Upper lobe of left lung (tissue), 6 donors: ENCODE measurements around the gene SLC35G6. TPM values are rescaled to one million over a fixed set of nuclear protein-coding genes. Genes with fewer than 3 reads are reported as not detected.

Source experiments
- ATAC-seq, 2 donors: fragments of 200-7000 bp; cut with Tn5 transposase; one replicate each; pipeline ENCODE4 v1.9.1; 2022; ENCODE audit warnings: mild to moderate bottlenecking in 2 of 2, moderate library complexity in 2 of 2; ENCODE audit not compliant: low FRiP score in 2 of 2
- DNase-seq, 2 donors: peaks; one replicate each; pipeline ENCODE4 v3.0.0-alpha.2; 2019 to 2020
- H3K27ac ChIP-seq, 4 donors: fragments of 200-600 bp; sonication (generic); one replicate each; pipeline ENCODE4 v1.5.1; 2016 to 2019
- H3K27me3 ChIP-seq, 4 donors: fragments of 200-600 bp; sonication (generic); one replicate each; pipeline ENCODE4 v1.5.1; 2017 to 2019
- H3K36me3 ChIP-seq, 4 donors: fragments of 200-600 bp; sonication (generic); one replicate each; pipeline ENCODE4 v1.5.1; 2016 to 2019
- H3K4me1 ChIP-seq, 4 donors: fragments of 200-600 bp; sonication (generic); one replicate each; pipeline ENCODE4 v1.5.1; 2018 to 2019
- H3K4me3 ChIP-seq, 4 donors: fragments of 200-600 bp; sonication (generic); one replicate each; pipeline ENCODE4 v1.5.1; 2017 to 2019; ENCODE audit warnings: mild to moderate bottlenecking in 2 of 4, moderate library complexity in 1 of 4
- H3K9me3 ChIP-seq, 4 donors: fragments of 200-600 bp; sonication (generic); one replicate each; pipeline ENCODE4 v1.5.1; 2018 to 2019
- CTCF ChIP-seq, 6 experiments: fragments of 450-650 bp in 4 of 6; fragments of 200-600 bp in 2 of 6; sonication (generic) in 2 of 6; IDR thresholded peaks; one replicate each; pipeline ENCODE4 v1.5.1; 2016 to 2019; ENCODE audit warnings: antibody characterized with exemption in 6 of 6
- EP300 ChIP-seq, 4 donors: sonication (generic); formaldehyde crosslinking; IDR thresholded peaks; one replicate each; pipeline ENCODE4 v1.5.1; 2017; ENCODE audit warnings: antibody characterized with exemption in 4 of 4, control low read depth in 2 of 4
- POLR2A ChIP-seq, 4 donors: fragments of 450-650 bp; IDR thresholded peaks; one replicate each; pipeline ENCODE4 v1.5.1; 2016 to 2017; ENCODE audit warnings: antibody characterized with exemption in 4 of 4, mild to moderate bottlenecking in 2 of 4
- POLR2AphosphoS5 ChIP-seq, 2 donors: sonication (generic); formaldehyde crosslinking; IDR thresholded peaks; one replicate each; pipeline ENCODE4 v1.5.1; 2017; ENCODE audit warnings: antibody characterized with exemption in 2 of 2
- WGBS, 2 donors: methylation state at CpG; one replicate each; pipeline ENCODE4 v1.1.5; 2017 to 2018; 5-methylcytosine and 5-hydroxymethylcytosine counted together
- total RNA-seq, 6 donors: library from RNA; depleted of rRNA in 4 of 6; stranded (reverse); fragments of >200 nt in 4 of 6; gene quantifications; one replicate each; pipeline versions ENCODE4 v1.1.0 to v1.2.1, GENCODE V29; 2016 to 2021
- donor health status: DM: no; HTN: no; CAD: no; lungs with moderate emphysema.
- donor health status: DM: no; HTN: yes; CAD: no; lungs with severe emphysema.

SLC35G6 gene
- total RNA-seq, 6 donors from 2014 or later = not detected

GRCh38 chr17:7459961-7460545 lies 21.2 kb upstream of the SLC35G6 start:
- Histone ChIP-seq H3K4me1 (peaks cover 6 to 11% (median 9%) of the 10 kb centered on the region in 4 donors), H3K4me3 (no peak overlapping the region), H3K9me3 (no peaks in the 10 kb centered on the region), H3K27ac (no peak overlapping the region), H3K27me3 (no peaks in the 10 kb centered on the region), H3K36me3 (peaks cover 4 to 26% (median 22%) of the 10 kb centered on the region in 4 donors)
- WGBS, 2 donors = 77 to 89% methylated on average over 3 of the region's 3 CpGs
- DNase-seq = no peak
- ATAC-seq = no peak
- TF ChIP-seq EP300 (IDR thresholded peaks at IDR 0.05) (no peak), POLR2AphosphoS5 (IDR thresholded peaks at IDR 0.05) (no peak), POLR2A (IDR thresholded peaks at IDR 0.05) (no peak), CTCF (IDR thresholded peaks at IDR 0.05) (no peak)

- peaks cover 9 to 14% (median 13%) of the 10 kb centered on the region in 4 donors for H3K4me1 ChIP-seq
- H3K27me3 ChIP-seq = no peaks in the 10 kb centered on the region
- TF ChIP-seq EP300 (IDR thresholded peaks at IDR 0.05) (no peak), CTCF (IDR thresholded peaks at IDR 0.05) (no peak), POLR2A (IDR thresholded peaks at IDR 0.05) (no peak), POLR2AphosphoS5 (IDR thresholded peaks at IDR 0.05) (no peak)
- peak overlapping the region in 1 of 4 donors; percentile 0 for H3K27ac ChIP-seq
- ATAC-seq (no peak), DNase-seq (no peak)
- no peaks in the 10 kb centered on the region for H3K9me3 ChIP-seq
- H3K36me3 ChIP-seq = peaks cover 4 to 32% (median 27%) of the 10 kb centered on the region in 4 donors
- no peak overlapping the region for H3K4me3 ChIP-seq
- WGBS, 2 donors = 93 to 96% methylated on average over 7 of the region's 7 CpGs
Observed at GRCh38 chr17:7460850-7461660, 20.2 kb upstream of the SLC35G6 start.

GRCh38 chr17:7462474-7463371 lies 18.5 kb upstream of the SLC35G6 start:
- TF ChIP-seq POLR2AphosphoS5 (IDR thresholded peaks at IDR 0.05) (no peak), CTCF (IDR thresholded peaks at IDR 0.05) (no peak), EP300 (IDR thresholded peaks at IDR 0.05) (no peak), POLR2A (IDR thresholded peaks at IDR 0.05) (no peak)
- peak in 1 of 2 donors; percentile 80 for DNase-seq
- Histone ChIP-seq H3K4me3 (no peak overlapping the region), H3K4me1 (peaks cover 18 to 23% (median 20%) of the 10 kb centered on the region in 4 donors), H3K27ac (no peak overlapping the region), H3K36me3 (peaks cover 4 to 40% (median 31%) of the 10 kb centered on the region in 4 donors), H3K27me3 (no peaks in the 10 kb centered on the region), H3K9me3 (no peaks in the 10 kb centered on the region)
- no peak for ATAC-seq
- WGBS, 2 donors = 92 to 95% methylated on average over 29 to 35 of the region's 44 CpGs

GRCh38 chr17:7463372-7463846 lies 17.8 kb upstream of the SLC35G6 start:
- 91 to 96% methylated on average over 7 to 14 of the region's 14 CpGs for WGBS, 2 donors
- no peak for ATAC-seq
- TF ChIP-seq POLR2AphosphoS5 (IDR thresholded peaks at IDR 0.05) = no peak
- no peak for TF ChIP-seq EP300 (IDR thresholded peaks at IDR 0.05)
- no peak for TF ChIP-seq POLR2A (IDR thresholded peaks at IDR 0.05)
- TF ChIP-seq CTCF (IDR thresholded peaks at IDR 0.05) = no peak

More at GRCh38 chr17:7463372-7463846, 17.8 kb upstream of the SLC35G6 start:
- H3K4me1 ChIP-seq = peaks cover 18 to 29% (median 20%) of the 10 kb centered on the region in 4 donors
- no peak overlapping the region for H3K4me3 ChIP-seq
- no peak overlapping the region for H3K27ac ChIP-seq
- H3K9me3 ChIP-seq = no peaks in the 10 kb centered on the region
- DNase-seq = peak in 1 of 2 donors; percentile 78
- H3K36me3 ChIP-seq = peaks cover 4 to 40% (median 31%) of the 10 kb centered on the region in 4 donors
- H3K27me3 ChIP-seq = no peaks in the 10 kb centered on the region
